ENCODE results near the gene CDC42BPG.

CDC42BPG gene

GRCh38 chr11:64865286-64866172, 21.1 kb upstream of the CDC42BPG start:
- in situ Hi-C loops (cut with HindIII; ENCODE audit: low sequenced_read_pairs), result loop anchor here (25.0 kb wide), 1 partner anchor 103 kb away; the partner anchor contains the start of gene PYGM
- TF ChIP-seq, protein P1, sequence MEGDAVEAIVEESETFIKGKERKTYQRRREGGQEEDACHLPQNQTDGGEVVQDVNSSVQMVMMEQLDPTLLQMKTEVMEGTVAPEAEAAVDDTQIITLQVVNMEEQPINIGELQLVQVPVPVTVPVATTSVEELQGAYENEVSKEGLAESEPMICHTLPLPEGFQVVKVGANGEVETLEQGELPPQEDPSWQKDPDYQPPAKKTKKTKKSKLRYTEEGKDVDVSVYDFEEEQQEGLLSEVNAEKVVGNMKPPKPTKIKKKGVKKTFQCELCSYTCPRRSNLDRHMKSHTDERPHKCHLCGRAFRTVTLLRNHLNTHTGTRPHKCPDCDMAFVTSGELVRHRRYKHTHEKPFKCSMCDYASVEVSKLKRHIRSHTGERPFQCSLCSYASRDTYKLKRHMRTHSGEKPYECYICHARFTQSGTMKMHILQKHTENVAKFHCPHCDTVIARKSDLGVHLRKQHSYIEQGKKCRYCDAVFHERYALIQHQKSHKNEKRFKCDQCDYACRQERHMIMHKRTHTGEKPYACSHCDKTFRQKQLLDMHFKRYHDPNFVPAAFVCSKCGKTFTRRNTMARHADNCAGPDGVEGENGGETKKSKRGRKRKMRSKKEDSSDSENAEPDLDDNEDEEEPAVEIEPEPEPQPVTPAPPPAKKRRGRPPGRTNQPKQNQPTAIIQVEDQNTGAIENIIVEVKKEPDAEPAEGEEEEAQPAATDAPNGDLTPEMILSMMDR (IDR thresholded peaks at IDR 0.05; ENCODE audit: low read depth, low read length, missing control alignments), result no peak
- H3K4me3 ChIP-seq (ENCODE audit: low read depth, low read length), result peak overlapping the region; percentile 6
- peak; percentile 80 for DNase-seq (ENCODE audit: low read depth)

DNA sequence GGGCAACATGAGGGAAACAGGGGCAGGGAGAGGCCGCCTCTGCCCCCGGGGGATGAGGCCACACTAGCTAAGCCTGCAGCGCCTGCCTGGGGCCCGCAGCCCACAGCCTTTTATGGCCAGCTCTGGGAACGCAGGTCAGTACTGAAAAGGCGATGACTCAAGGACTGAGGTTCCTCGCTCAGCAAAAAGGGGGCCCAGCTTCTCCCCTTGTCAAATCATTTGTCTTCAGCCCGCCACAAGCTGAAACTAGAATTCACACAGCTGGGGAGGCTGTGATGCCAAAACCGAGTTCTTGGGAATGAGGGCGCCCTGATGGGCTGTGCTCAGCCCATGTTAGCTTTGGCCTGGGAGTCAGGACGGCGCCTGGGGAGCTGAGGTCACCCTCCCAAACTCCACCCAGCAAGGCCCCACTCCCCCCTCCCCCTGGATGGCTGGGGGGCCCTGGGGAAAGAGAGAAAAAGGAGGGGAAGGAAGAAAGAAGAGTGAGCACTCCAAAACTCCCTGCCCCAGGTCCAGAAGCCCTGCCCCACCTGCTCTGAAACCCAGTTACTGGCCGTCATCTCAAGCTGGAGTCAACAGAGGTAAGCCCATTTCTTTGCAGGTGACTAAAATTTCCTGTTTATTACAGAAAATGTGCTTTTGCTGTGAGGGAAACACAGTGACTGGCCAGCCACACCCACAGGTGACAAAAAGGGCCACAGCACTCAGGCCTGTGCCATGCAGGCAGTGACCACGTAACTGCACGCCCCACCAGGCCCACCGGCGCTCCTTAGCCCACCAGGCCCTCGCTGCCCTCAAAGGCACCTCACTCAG, 20.2 kb upstream of the CDC42BPG start:
- DNase-seq (ENCODE audit: low read depth), result peak; percentile 98
- TF ChIP-seq, protein P1 (IDR thresholded peaks at IDR 0.05; ENCODE audit: low read depth, low read length, missing control alignments), result peak; percentile 3
- in situ Hi-C loops (cut with HindIII; ENCODE audit: low sequenced_read_pairs), result loop anchor here (25.0 kb wide), 1 partner anchor 102 kb away; the partner anchor contains the start of gene PYGM
- peak overlapping the region; percentile 6 for H3K4me3 ChIP-seq (ENCODE audit: low read depth, low read length)

DNA sequence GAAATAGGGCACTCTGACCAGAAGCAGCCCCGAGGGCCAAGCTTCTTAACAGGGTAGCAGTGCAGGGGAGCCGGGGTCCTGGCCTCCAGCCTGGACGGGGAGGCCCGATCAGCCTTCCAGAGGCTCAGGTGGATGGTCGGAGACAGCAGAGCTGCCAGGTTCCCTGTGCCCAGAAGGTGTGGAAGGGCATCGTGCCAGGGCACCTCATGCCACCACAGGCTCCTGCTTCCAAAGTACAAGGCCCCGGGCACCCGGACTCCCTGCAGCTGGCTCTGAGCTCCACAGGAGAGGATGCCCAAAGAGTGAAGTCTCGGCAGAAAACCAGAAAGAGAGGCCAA, 19.7 kb upstream of the CDC42BPG start:
- in situ Hi-C loops (cut with HindIII; ENCODE audit: low sequenced_read_pairs), result loop anchor here (25.0 kb wide), 1 partner anchor 102 kb away; the partner anchor contains the start of gene PYGM
- no peak for DNase-seq (ENCODE audit: low read depth)
- TF ChIP-seq, protein P1 (IDR thresholded peaks at IDR 0.05; ENCODE audit: low read depth, low read length, missing control alignments), result no peak
- peak overlapping the region; percentile 5 for H3K4me3 ChIP-seq (ENCODE audit: low read depth, low read length)

DNA sequence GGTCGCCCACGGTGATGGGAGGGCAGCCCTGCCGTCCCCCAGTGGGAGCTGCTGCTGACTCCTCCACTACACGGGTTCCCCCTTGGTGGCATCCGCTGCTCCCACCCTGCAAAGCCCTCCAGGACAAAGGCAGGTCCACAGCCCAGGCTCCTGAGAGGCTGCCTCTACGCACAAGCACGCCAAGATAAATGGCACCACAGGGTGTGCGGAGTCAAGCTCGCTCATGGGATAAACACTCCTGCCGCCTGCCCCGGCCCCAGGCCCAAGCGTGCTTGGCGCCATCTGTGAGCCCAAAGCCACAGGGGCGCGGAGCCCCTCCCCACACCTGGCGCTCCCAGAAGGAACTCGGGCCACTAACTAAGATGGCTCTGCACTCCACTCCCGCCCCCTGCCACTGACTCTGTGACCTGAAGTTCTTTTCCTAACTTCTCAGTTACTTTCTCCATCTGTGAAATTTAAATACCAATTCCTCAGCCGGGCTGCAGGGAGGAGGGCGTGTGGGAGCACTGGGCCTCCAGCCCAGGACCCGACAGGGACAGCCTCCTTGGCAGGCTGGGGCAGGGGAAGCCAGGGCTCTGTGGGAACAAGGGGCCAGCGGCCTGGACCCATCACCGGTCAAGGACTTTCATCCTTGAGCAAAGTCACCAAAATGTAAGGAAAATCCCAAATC, 19.1 kb upstream of the CDC42BPG start:
- DNase-seq (ENCODE audit: low read depth), result no peak
- TF ChIP-seq, protein P1 (IDR thresholded peaks at IDR 0.05; ENCODE audit: low read depth, low read length, missing control alignments), result no peak
- H3K4me3 ChIP-seq (ENCODE audit: low read depth, low read length), result peak overlapping the region; percentile 5
- in situ Hi-C loops (cut with HindIII; ENCODE audit: low sequenced_read_pairs), result loop anchor here (25.0 kb wide), 1 partner anchor 101 kb away; the partner anchor contains the start of gene PYGM

GRCh38 chr11:64862987-64863390, 18.5 kb upstream of the CDC42BPG start:
- DNase-seq (ENCODE audit: low read depth), result no peak
- TF ChIP-seq, protein P1 (IDR thresholded peaks at IDR 0.05; ENCODE audit: low read depth, low read length, missing control alignments), result no peak
- in situ Hi-C loops (cut with HindIII; ENCODE audit: low sequenced_read_pairs), result loop anchor here (25.0 kb wide), 1 partner anchor 101 kb away; the partner anchor contains the start of gene PYGM
- no peak overlapping the region for H3K4me3 ChIP-seq (ENCODE audit: low read depth, low read length)
